CD1c-positive myeloid dendritic cell (primary cell): Measurements from ENCODE around the gene OOSP4A.

ENCODE experiments used
- DNase-seq: peaks from one replicate; pipeline ENCODE4 v3.0.0-alpha.2; 2016; ENCODE audit errors: extremely low spot score

Gene OOSP4A

GRCh38 chr11:59963733-59964132 lies at the start of gene OOSP4A:
Gene OOSP4A (plus strand): TSS chr11:59964033. CDS start chr11:59964033, 0 bp downstream.
- DNase-seq: no peak

- no peak for DNase-seq
Observed at GRCh38 chr11:59918480-59918879, 45.4 kb upstream of the OOSP4A start.

DNA sequence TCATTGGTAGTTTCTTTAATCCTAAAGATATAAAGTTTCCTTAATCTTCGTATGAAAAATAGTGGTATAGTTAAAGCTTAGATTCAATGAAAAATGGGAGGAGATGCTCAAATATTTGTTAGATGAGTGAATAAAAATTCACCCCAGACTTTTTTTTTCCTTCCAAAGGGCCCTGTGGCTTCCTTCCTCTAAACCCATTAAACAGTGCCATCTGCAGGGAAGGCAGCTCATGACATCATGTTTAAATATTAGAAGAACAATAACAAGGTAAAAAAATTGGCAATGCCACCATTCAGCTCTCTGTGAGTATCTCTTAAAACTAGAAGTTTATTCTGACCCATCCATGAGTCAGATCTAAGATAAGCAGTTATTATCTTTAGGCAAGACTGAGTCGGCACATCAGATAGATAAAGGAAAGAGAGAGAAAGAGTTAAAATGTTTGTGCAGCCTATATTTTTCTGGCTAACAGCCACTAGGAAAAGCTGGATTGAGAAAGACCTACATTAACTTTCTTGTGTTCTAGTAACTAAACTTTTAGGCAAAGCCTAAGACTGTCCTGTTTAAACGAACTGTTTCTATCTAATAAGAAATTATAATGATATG lies 44.7 kb upstream of the OOSP4A start:
- DNase-seq: peak; percentile 49

DNA sequence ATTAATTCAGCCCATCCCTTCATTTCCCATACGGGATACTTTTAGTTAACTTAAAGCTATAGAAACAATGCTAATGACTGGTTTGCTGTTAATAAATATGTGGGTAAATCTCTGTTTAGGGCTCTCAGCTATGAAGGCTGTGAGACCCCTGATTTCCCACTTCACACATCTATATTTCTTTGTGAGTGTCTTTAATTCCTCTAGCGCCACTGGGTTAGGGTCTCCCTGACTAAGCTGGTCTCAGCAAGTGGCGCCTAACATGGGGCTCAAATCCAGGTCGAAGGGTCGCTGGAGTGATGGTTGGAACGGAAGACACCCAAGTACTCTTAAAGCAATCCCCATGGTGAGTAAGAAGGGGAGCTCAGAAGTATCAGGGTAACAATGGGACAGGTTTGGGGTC lies 40.0 kb upstream of the OOSP4A start:
- DNase-seq: no peak

- DNase-seq: no peak
Observed at GRCh38 chr11:59931688-59932087, 32.1 kb upstream of the OOSP4A start.

- DNase-seq: no peak
Observed at GRCh38 chr11:59938132-59938531, 25.7 kb upstream of the OOSP4A start, which contains the start of gene OOSP1. Gene OOSP1 (plus strand): TSS chr11:59938432. CDS start chr11:59938455, 23 bp downstream.

GRCh38 chr11:59938718-59939117 lies 25.1 kb upstream of the OOSP4A start:
- DNase-seq: no peak

- DNase-seq: no peak
Observed at GRCh38 chr11:59939482-59939881, 24.4 kb upstream of the OOSP4A start.

GRCh38 chr11:59941091-59941490 lies 22.7 kb upstream of the OOSP4A start:
- DNase-seq: no peak

DNA sequence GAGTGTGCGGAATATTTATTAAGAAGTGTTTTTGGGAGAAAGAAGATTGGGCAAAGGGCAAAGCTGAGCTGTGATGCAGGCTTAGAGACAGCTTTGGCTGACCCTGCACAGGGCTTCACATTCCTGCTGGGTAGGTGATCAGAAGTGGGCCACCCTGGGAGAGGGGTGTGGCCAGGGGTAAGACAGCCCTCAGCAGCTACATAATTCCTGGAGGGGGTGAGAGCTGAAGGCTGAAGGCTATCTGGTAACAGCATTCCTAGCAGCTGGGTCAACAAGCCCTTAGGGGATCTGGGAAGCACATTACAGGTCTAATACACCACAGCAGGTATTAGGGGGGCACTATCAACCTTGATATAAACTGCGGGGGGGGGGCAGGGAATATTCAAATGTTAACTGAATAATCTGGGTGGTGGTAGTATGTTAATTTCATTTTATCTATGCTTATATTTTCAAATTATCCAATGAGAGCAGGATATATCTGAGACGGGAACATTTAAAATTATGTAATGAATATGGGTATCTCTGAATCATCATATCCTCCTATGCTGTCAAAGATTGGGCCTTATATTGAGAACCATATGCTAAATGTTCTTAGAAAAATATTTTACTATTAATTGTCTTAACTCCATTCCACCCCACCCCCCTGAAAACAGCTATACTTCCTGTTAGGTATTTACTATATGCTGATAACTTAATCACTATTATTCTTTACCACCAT lies 19.7 kb upstream of the OOSP4A start:
- no peak for DNase-seq

GRCh38 chr11:59944720-59945119 lies 19.1 kb upstream of the OOSP4A start:
- DNase-seq: no peak

DNA sequence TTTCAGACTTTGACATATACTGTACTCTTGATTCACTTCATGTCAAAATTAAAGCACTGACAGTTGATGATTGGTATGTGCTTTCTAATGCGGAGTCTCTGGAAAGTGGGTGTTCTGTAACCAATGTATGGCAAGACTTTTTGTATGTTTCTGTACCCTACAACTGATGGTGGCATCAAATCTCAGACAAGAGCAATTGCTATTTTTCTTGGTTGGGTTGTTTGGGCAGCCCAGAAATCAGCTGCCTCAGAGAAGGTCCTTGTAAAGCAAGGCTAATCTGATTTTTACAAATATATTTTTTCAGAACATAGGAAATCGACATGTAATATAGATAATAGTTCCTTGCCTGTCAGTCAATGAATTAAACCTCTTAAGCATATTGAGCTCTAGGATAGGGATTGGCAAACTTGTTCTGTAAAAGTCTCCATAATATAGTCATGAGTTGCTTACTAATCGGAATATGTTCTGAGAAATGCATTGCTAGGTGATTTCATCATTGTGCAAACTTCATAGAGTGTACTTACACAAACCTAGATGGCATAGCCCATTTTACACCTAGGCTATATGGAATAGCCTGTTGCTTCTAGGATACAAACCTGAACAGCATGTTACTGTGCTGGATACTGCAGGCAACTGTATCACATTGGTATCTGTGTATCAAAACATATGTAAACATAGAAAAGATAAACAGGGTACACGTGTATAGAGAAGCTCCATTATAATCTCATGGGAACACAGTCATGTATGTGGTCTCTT lies 10.2 kb upstream of the OOSP4A start:
- DNase-seq: no peak

GRCh38 chr11:59954219-59954847 lies 9.5 kb upstream of the OOSP4A start:
- DNase-seq: no peak

DNA sequence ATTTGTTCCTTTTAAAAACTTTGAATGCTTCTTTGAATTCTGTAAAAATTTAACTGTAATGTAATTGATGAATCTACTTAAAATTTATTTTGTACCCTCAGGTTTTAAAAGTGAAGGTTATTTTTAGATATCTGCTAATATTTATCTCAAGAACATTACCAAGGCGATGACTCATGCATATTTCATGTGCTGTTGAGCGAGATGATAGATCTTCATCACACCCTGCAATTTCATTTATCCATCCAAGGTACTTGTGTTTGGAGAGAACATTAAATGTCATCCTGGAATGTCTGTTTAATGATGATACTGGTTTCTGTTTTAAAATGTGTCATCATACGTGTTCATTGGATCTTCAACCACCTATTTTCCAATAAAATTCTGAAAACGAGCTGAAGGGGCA lies 6.7 kb upstream of the OOSP4A start:
- DNase-seq: no peak

DNA sequence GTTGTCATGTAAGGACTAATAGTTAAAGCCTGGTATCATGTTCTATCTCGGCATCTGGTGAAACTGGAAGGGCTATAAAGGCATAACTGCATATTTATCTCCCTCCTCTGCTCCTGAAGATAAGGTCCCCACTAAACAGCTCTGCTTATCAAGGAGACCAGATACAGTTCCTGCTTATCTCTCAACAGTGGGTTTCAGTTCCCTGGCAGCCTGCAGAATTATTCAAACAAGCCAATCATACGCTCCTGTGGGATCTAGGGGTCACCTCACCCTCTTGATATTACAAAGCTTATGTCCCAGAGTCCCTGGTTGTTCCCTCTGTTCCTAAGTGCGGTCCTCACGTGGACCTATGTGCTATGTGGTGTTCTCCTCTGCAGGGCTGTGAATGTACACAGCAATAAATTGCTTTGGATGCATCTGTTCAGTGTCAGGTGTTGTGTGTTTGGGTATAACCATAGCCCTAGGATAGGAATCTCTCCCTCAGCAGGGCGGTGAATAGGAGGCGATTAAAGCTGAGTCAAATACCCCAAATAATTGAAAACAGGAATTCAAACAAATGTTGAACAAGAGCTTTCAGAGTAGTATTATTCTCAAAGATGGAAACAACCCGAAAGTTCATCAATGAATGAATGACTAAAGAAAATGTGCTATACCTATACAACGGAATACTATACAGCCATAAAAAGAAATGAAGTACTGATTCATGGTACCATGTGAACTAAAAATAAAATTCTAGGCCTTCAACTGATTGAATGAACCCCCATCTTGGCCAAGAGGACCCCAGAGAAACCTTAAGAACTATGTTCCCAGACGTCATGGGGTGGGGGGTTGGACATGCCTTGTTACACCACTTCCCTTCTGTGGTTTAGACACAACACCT lies 3.1 kb upstream of the OOSP4A start:
- no peak for DNase-seq

- DNase-seq: no peak
Observed at GRCh38 chr11:59962107-59962482, 1.7 kb upstream of the OOSP4A start.

DNA sequence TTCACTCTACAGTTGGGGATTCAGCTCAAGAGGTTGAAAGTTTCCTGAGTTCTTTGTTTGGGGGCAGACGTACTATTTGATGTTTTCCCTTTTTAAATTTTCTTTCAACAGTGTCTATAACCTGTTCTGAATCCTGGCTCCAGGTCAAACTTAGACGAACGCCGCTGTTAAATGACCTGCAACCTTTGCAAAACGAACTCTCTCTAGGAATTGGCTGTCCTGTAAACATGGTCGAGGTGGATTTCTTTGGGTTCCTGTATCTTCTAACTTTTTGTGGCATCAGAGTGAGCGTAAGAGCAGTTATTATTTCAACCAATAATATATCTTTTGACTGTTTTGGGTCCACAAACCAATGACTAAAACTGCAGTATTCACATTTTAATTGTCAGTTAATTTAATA lies 1.6 kb downstream of the OOSP4A start:
- no peak for DNase-seq

GRCh38 chr11:59966201-59966600 lies 2.4 kb downstream of the OOSP4A start:
- no peak for DNase-seq

DNA sequence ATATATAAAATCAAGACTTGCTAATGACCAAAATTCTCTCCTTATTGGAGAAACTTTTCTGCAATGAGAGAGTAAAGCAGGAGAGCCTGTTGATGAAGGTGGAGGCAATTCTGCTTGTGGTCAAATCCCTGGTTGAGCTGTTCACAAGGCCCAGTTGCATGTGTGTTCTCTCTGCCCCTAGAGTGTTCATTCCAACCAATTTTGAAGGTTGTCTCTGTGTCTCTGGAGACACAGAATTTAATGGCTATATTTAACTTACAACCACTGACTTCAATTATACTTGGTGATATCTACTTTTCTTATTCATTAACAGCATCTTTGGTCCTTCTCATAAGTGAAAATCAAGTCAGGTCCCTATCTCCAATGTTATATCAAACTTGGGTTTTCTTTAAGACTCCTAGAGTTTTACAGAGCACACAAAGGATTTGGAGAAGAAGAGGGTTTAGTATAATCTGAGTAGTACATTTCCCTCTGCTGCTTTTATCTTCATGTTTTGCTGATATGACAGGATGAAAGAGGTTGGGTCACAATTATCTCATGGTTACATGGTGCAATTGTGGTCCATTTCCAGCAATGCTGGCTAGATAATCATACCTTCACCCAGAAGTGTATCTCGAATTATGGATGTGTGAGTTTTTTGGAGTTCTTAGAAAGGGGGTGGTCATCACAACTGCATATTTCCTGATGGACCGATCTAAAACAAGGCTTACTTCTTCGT lies 4.0 kb downstream of the OOSP4A start:
- DNase-seq: no peak

DNA sequence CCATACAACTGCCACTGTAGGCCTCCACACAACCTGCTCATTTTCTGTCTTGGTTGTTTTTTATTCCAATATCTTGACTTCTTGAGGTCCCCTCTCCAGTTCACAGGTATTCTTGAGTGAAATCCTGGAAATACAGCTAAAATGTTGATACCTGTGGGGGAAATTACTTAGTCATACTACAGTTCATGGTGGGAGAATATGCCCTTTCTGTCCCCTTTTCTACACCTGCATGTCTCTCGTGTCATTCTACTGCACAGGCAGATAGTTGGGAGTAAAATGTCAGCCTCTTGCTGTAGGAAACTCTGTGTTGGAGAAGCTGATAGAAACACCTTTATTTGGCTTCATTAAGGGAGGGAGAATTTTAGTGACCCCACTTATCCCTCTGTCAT lies 4.6 kb downstream of the OOSP4A start:
- no peak for DNase-seq

DNA sequence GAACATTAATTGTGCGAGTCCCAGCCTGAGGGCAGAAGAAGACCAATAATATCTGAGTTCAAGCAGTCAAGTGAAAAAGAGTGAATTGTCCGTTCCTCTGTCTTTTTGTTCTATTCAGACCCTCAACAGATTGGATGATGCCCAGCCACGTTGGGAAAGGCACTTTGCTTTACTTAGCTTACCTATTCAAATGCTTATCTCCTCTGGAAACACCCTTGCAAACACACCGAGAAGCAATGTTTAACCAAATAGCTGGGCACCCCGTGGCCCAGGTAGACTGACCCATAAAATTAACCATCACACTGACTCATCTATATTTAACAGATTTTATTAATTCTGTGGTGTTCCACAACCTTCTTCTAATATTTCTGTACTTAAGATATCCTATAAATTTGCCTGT lies 9.3 kb downstream of the OOSP4A start:
- no peak for DNase-seq
